Osteocyte (in vitro differentiated cells): ENCODE measurements around the gene AFAP1. TPM values are rescaled to one million over a fixed set of nuclear protein-coding genes. Genes with fewer than 3 reads are reported as not detected.

Source experiments
- DNase-seq: peaks from one replicate; pipeline ENCODE4 v3.0.0; 2021; ENCODE audit warnings: mixed read lengths; ENCODE audit not compliant: unreplicated experiment; ENCODE audit errors: extremely low spot score
- H3K27ac Mint-ChIP-seq: one replicate; pipeline ENCODE4 v1.8.0; 2021; ENCODE audit warnings: mild to moderate bottlenecking, mixed read lengths; ENCODE audit not compliant: unreplicated experiment
- H3K27me3 Mint-ChIP-seq: one replicate; pipeline ENCODE4 v1.8.0; 2021; ENCODE audit warnings: mixed read lengths; ENCODE audit not compliant: unreplicated experiment
- H3K36me3 Mint-ChIP-seq: one replicate; pipeline ENCODE4 v1.8.0; 2021; ENCODE audit warnings: mixed read lengths; ENCODE audit not compliant: unreplicated experiment
- H3K4me1 Mint-ChIP-seq: one replicate; pipeline ENCODE4 v1.8.0; 2021; ENCODE audit warnings: mixed read lengths; ENCODE audit not compliant: unreplicated experiment
- H3K4me3 Mint-ChIP-seq: one replicate; pipeline ENCODE4 v1.8.0; 2021; ENCODE audit warnings: mild to moderate bottlenecking, moderate library complexity, mixed read lengths; ENCODE audit not compliant: unreplicated experiment
- H3K9me3 Mint-ChIP-seq: one replicate; pipeline ENCODE4 v1.8.0; 2021; ENCODE audit warnings: mixed read lengths; ENCODE audit not compliant: unreplicated experiment
- total RNA-seq: library from RNA; stranded (reverse); gene quantifications from 2 replicates; pipeline ENCODE4 v1.2.1, GENCODE V29; 2021
- TF ChIP-seq, protein P1 (sequence below): fragments of 200-600 bp; sonication (generic); IDR thresholded peaks from 2 replicates; pipeline ENCODE4 v1.5.0; 2021; ENCODE audit warnings: antibody characterized with exemption, mild to moderate bottlenecking, moderate library complexity

The AFAP1 gene
- total RNA-seq, 1 donor from 2014 or later: 66.9 TPM

DNA sequence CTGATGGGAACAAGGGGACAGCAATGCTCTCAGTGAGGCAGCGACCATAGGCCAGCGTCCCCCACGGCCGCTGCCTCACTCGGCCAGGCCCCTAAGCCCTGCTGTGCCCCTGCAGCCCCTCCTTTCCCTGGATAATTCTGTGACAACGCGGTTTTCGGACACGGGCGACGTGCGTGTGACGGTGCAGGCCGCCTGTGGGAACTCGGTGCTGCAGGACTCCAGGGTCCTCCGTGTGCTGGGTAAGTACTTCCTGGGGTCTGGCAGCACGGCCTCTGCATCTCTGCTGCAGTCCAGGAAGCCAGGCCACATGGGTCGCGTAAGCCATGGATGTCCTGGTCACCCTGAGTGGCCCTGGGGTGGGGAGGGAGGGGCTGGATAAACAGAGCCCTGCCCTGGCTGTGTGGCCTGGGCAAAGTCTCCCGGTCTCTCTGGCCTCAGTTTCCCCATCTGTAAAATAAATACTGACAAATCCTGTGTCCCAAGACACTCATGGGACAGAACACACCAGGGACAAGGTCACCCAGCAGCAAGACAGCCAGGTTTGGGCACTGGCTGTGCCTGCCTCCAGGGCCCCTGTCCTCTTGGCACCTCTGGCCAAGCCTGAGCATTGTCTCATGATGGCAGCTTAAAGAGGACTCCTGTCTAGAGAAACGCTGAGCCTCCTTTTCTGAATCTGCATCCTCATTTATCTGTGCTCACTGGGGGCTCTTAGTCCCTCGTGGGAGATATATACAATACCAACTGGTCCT lies 212.8 kb downstream of the AFAP1 start:
- no peak overlapping the region for H3K27ac Mint-ChIP-seq
- H3K27me3 Mint-ChIP-seq: peaks cover 21% of the 10 kb centered on the region
- no peaks in the 10 kb centered on the region for H3K4me1 Mint-ChIP-seq
- no peak for DNase-seq
- TF ChIP-seq, protein P1, sequence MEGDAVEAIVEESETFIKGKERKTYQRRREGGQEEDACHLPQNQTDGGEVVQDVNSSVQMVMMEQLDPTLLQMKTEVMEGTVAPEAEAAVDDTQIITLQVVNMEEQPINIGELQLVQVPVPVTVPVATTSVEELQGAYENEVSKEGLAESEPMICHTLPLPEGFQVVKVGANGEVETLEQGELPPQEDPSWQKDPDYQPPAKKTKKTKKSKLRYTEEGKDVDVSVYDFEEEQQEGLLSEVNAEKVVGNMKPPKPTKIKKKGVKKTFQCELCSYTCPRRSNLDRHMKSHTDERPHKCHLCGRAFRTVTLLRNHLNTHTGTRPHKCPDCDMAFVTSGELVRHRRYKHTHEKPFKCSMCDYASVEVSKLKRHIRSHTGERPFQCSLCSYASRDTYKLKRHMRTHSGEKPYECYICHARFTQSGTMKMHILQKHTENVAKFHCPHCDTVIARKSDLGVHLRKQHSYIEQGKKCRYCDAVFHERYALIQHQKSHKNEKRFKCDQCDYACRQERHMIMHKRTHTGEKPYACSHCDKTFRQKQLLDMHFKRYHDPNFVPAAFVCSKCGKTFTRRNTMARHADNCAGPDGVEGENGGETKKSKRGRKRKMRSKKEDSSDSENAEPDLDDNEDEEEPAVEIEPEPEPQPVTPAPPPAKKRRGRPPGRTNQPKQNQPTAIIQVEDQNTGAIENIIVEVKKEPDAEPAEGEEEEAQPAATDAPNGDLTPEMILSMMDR: no peak
- H3K4me3 Mint-ChIP-seq: no peak overlapping the region
- H3K36me3 Mint-ChIP-seq: no peaks in the 10 kb centered on the region
- no peaks in the 10 kb centered on the region for H3K9me3 Mint-ChIP-seq

DNA sequence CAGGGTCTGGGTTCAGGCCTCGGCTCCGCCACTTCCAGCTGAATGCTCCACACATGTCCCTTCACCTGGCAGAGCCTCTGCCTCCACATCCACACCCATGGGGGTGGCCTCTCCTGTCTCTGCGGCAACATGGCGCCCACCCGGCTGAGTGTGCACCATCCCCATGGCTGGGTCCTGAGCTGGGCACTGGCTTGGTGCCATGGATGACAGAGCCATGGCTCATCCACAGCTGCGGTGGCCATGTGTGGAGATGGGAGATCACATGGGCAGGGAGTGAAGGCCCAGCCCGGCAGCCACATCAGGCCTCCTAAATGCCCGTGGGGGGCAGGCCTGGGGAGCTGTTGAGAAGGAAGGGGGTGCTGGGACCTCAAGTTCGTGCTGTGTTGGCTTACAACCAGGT lies 213.7 kb downstream of the AFAP1 start:
- H3K4me3 Mint-ChIP-seq: no peak overlapping the region
- TF ChIP-seq, protein P1: no peak
- H3K9me3 Mint-ChIP-seq: no peaks in the 10 kb centered on the region
- H3K27me3 Mint-ChIP-seq: peaks cover 13% of the 10 kb centered on the region
- H3K4me1 Mint-ChIP-seq: no peaks in the 10 kb centered on the region
- H3K27ac Mint-ChIP-seq: no peak overlapping the region
- DNase-seq: no peak
- no peaks in the 10 kb centered on the region for H3K36me3 Mint-ChIP-seq

DNA sequence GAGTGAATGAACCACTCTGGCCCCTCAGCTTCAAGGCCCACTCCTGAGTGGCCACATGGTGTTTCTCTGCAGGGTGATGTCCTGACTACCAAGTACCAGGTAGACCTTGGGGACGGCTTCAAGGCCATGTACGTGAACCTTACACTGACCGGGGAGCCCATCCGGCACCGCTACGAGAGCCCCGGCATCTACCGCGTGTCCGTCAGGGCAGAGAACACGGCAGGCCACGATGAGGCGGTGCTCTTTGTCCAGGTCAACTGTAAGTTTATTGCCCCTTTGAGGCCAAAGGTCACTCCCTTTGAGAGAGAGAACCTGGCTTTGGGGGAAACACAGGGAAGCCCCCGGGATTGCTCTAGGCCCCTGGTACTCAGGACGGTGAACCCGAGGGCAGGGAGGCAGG lies 216.0 kb downstream of the AFAP1 start:
- Mint-ChIP-seq H3K27me3 (peaks cover 20% of the 10 kb centered on the region), H3K9me3 (no peaks in the 10 kb centered on the region), H3K36me3 (no peaks in the 10 kb centered on the region), H3K4me1 (no peaks in the 10 kb centered on the region), H3K4me3 (no peak overlapping the region), H3K27ac (no peak overlapping the region)
- no peak for DNase-seq
- TF ChIP-seq, protein P1: no peak

DNA sequence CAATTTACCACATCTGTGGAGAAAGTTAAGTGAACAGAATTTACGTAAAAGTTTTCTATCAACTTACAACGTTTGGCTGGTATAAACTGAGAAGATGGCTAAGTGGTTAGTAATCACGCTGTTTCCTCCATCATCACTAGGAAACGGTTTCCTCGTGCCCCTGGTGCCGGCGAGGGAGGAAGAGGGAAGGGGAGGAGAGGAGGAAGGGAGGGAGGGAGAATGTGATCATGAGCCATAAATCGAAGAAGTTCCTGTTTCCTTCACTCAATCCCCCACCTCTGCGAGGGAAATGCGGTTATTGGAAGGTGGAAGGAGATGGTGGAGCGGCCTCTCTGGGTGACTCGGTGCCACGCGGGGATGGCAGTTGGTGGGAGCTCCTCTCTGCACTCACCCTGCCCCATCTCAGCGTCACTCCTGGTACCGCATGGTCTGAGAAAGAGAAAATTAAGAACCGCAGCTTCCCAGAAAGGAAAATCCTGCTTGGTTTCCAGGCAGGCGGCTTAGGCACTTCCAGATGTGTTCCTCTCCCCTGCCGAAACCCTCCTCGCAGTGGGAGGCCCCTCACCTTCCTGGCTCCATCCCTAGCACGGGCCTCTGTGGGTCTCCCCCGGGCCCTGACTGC lies 216.8 kb downstream of the AFAP1 start:
- Mint-ChIP-seq H3K27me3 (peaks cover 26% of the 10 kb centered on the region), H3K4me1 (no peaks in the 10 kb centered on the region), H3K36me3 (no peaks in the 10 kb centered on the region), H3K27ac (no peak overlapping the region), H3K4me3 (no peak overlapping the region), H3K9me3 (no peaks in the 10 kb centered on the region)
- TF ChIP-seq, protein P1: no peak
- no peak for DNase-seq

DNA sequence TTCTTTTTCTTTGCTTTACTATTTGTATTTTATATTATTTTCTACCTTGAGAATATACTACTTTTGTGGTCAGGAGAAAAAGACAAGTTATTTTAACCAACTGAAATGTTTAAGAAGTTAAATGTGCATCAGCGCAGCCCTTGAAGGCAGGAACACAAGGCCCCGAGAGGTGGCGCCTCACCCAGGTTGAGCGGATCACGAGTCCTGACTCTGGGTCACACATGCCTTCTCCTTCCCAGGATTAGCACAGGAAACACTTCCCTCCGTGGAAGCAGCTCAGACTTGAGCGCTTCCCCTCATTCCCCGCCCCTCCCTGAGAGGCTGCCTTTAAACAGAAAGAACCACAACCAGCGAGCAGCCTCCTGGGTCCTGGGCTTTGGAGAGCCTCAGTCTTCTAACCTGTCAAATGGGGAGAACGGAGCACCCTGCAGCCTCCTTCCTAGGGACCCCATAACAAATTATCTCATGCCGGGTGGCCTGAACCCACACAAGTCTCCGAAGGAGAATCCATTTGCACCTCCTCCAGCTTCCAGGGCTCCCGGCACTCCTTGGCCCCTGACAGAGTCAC lies 217.6 kb downstream of the AFAP1 start:
- H3K4me3 Mint-ChIP-seq: no peak overlapping the region
- H3K27me3 Mint-ChIP-seq: peaks cover 34% of the 10 kb centered on the region
- no peaks in the 10 kb centered on the region for H3K36me3 Mint-ChIP-seq
- no peaks in the 10 kb centered on the region for H3K4me1 Mint-ChIP-seq
- TF ChIP-seq, protein P1: peak; percentile 18
- H3K9me3 Mint-ChIP-seq: no peaks in the 10 kb centered on the region
- no peak for DNase-seq
- no peak overlapping the region for H3K27ac Mint-ChIP-seq
